HCT116 (cell line): ENCODE results near the gene SARNP. TPM values are rescaled to one million over a fixed set of nuclear protein-coding genes. Genes with fewer than 3 reads are reported as not detected.

ENCODE experiments used
- ATAC-seq: fragments of 200-7000 bp; cut with Tn5 transposase; 2 replicates; pipeline ENCODE4 v1.9.1; 2020; ENCODE audit warnings: mild to moderate bottlenecking, moderate library complexity
- BruUV-seq: library from RNA; stranded (reverse); fragments of 400-500 nt; replicated peaks from 2 replicates; lab custom pipeline; 2021; lab: Mats Ljungman, UMichigan
- CTCF ChIA-PET: fragments of 300-600 bp; sonication (Branson Sonifier 250); formaldehyde crosslinking; loops from one replicate; lab custom pipeline; 2021; ENCODE audit warnings: antibody characterized with exemption; lab: Charles Lee
- POLR2A ChIA-PET: fragments of 300-600, 350-600 bp; sonication (Branson Sonifier 250); formaldehyde crosslinking; loops from one replicate; lab custom pipeline; 2021; ENCODE audit warnings: antibody characterized with exemption; lab: Charles Lee
- RAD21 ChIA-PET, 2 experiments: fragments of 300-600 bp; sonication (Branson Sonifier 250); formaldehyde crosslinking; loops; one replicate each; lab custom pipeline; 2023; ENCODE audit warnings: low total read pairs in 2 of 2; ENCODE audit not compliant: uncharacterized antibody in 2 of 2, unreplicated experiment in 2 of 2, low non-redundant PET in 1 of 2; lab: Charles Lee
- DNase-seq: peaks from one replicate; pipeline ENCODE4 v3.0.0-alpha.2; 2010; ENCODE audit warnings: low read depth, low spot score
- H2AFZ ChIP-seq: fragments of 200-600 bp; shearing (Covaris generic), sonication (generic); 2 replicates; pipeline ENCODE4 v1.6.1; 2017; ENCODE audit warnings: low read depth, mixed run types, mixed read lengths, antibody characterized with exemption, low read length; ENCODE audit not compliant: poor library complexity, severe bottlenecking
- H3K27ac ChIP-seq: 2 replicates; pipeline ENCODE4 v1.5.1; 2012; ENCODE audit warnings: low read depth, low read length
- H3K27me3 ChIP-seq: fragments of 200-600 bp; sonication (generic); 2 replicates; pipeline ENCODE4 v1.6.1; 2016; ENCODE audit warnings: mixed run types, low read length, mixed read lengths; ENCODE audit not compliant: insufficient read depth
- H3K36me3 ChIP-seq, 2 experiments: fragments of 200-500 bp in 1 of 2; fragments of 200-600 bp in 1 of 2; sonication (Bioruptor generic) in 1 of 2; sonication (generic) in 1 of 2; 2 replicates each; pipeline versions ENCODE4 v1.5.1 to v1.6.1; 2014 to 2016; ENCODE audit warnings: low read length in 2 of 2, inconsistent platforms in 1 of 2, mixed read lengths in 1 of 2, mixed run types in 1 of 2; ENCODE audit not compliant: insufficient read depth in 2 of 2, control insufficient read depth in 1 of 2
- H3K4me1 ChIP-seq, 2 experiments: fragments of 200-600 bp in 1 of 2; sonication (generic) in 1 of 2; 2 replicates each; pipeline versions ENCODE4 v1.5.1 to v1.6.1; 2012 to 2017; ENCODE audit warnings: low read length in 2 of 2, inconsistent platforms in 1 of 2, mild to moderate bottlenecking in 1 of 2, mixed read lengths in 1 of 2, mixed run types in 1 of 2, moderate library complexity in 1 of 2; ENCODE audit not compliant: insufficient read depth in 2 of 2, control insufficient read depth in 1 of 2
- H3K4me2 ChIP-seq: fragments of 200-600 bp; sonication (generic); 2 replicates; pipeline ENCODE4 v1.6.1; 2017; ENCODE audit warnings: mixed run types, low read length, mixed read lengths
- H3K4me3 ChIP-seq, 2 experiments: fragments of 200-600 bp in 1 of 2; sonication (generic) in 1 of 2; replicated peaks in 1 of 2; 2 replicates each; pipeline ENCODE4 v1.5.1; 2011 to 2016; ENCODE audit warnings: low read length in 2 of 2, control low read depth in 1 of 2, low read depth in 1 of 2, mild to moderate bottlenecking in 1 of 2, mixed read lengths in 1 of 2, mixed run types in 1 of 2
- H3K79me2 ChIP-seq: fragments of 200-600 bp; sonication (generic); 2 replicates; pipeline ENCODE4 v1.6.1; 2017; ENCODE audit warnings: mild to moderate bottlenecking, mixed run types, low read length, moderate library complexity, mixed read lengths; ENCODE audit not compliant: insufficient read depth
- H3K9ac ChIP-seq: fragments of 200-600 bp; sonication (generic); 2 replicates; pipeline ENCODE4 v1.6.1; 2016; ENCODE audit warnings: low read length, mixed read lengths
- H3K9me2 ChIP-seq: fragments of 200-600 bp; sonication (generic), shearing (Covaris generic); 2 replicates; pipeline ENCODE4 v1.6.1; 2017; ENCODE audit warnings: mixed run types, mild to moderate bottlenecking, moderate library complexity; ENCODE audit not compliant: insufficient read depth
- H3K9me3 ChIP-seq, 2 experiments: fragments of 200-500 bp in 1 of 2; fragments of 200-600 bp in 1 of 2; sonication (Bioruptor generic) in 1 of 2; sonication (generic) in 1 of 2; 2 replicates each; pipeline ENCODE4 v1.6.1; 2014 to 2017; ENCODE audit warnings: low read length in 2 of 2, mixed read lengths in 2 of 2, inconsistent platforms in 1 of 2, low read depth in 1 of 2, mild to moderate bottlenecking in 1 of 2, mixed run types in 1 of 2, moderate library complexity in 1 of 2; ENCODE audit not compliant: control insufficient read depth in 1 of 2, insufficient read depth in 1 of 2
- H4K20me1 ChIP-seq: fragments of 200-600 bp; sonication (generic), shearing (Covaris generic); 2 replicates; pipeline ENCODE4 v1.6.1; 2017; ENCODE audit warnings: mixed run types, mild to moderate bottlenecking, moderate library complexity; ENCODE audit not compliant: insufficient read depth
- ATF3 ChIP-seq: IDR thresholded peaks from 2 replicates; pipeline ENCODE4 v1.6.1; 2012
- CBX3 ChIP-seq: IDR thresholded peaks from 2 replicates; pipeline ENCODE4 v1.6.1; 2012; ENCODE audit warnings: low read depth
- CEBPB ChIP-seq: IDR thresholded peaks from 2 replicates; pipeline ENCODE4 v1.6.1; 2012; ENCODE audit warnings: low read depth
- CTCF ChIP-seq, 3 experiments: fragments of 200-600 bp in 1 of 3; sonication (generic) in 1 of 3; IDR thresholded peaks in 2 of 3; conservative IDR thresholded peaks in 1 of 3; 2 replicates each; pipeline ENCODE4 v1.5.1; 2012 to 2017; ENCODE audit warnings: low read depth in 2 of 3, low read length in 2 of 3, antibody characterized with exemption in 1 of 3, borderline replicate concordance in 1 of 3, control low read depth in 1 of 3, mild to moderate bottlenecking in 1 of 3, mixed read lengths in 1 of 3, mixed run types in 1 of 3, moderate library complexity in 1 of 3; ENCODE audit not compliant: insufficient read depth in 1 of 3
- EGR1 ChIP-seq: IDR thresholded peaks from 2 replicates; pipeline ENCODE4 v1.6.1; 2012; ENCODE audit warnings: low read depth
- ELF1 ChIP-seq: IDR thresholded peaks from 2 replicates; pipeline ENCODE4 v1.6.1; 2012; ENCODE audit warnings: low read depth, borderline replicate concordance
- FOSL1 ChIP-seq: IDR thresholded peaks from 2 replicates; pipeline ENCODE4 v1.6.1; 2012; ENCODE audit warnings: low read depth
- MAX ChIP-seq: IDR thresholded peaks from 2 replicates; pipeline ENCODE4 v1.6.1; 2012
- RAD21 ChIP-seq: IDR thresholded peaks from 2 replicates; pipeline ENCODE4 v1.6.1; 2012; ENCODE audit warnings: low read depth, mild to moderate bottlenecking
- REST ChIP-seq: IDR thresholded peaks from 2 replicates; pipeline ENCODE4 v1.6.1; 2012; ENCODE audit warnings: low read depth
- YY1 ChIP-seq: IDR thresholded peaks from 2 replicates; pipeline ENCODE4 v1.6.1; 2011; ENCODE audit warnings: low read length, low read depth, moderate library complexity, mild to moderate bottlenecking; ENCODE audit not compliant: insufficient replicate concordance; ENCODE audit errors: extremely low read depth
- ZFX ChIP-seq: fragments of 450-650 bp; IDR thresholded peaks from 2 replicates; pipeline ENCODE4 v1.6.1; 2017
- intact Hi-C: fragments of 100-400 bp; cut with micrococcal nuclease; formaldehyde crosslinking; loops from 2 replicates; pipeline ENCODE4 v1.10.0; 2022
- total RNA-seq: library from RNA; stranded (reverse); gene quantifications from one replicate; pipeline ENCODE4 v1.2.1, GENCODE V29; 2021; ENCODE audit not compliant: unreplicated experiment

The SARNP gene
- total RNA-seq, 1 experiment from 2014 or later: 82.4 TPM

- RAD21 ChIA-PET: no interaction called here
- no peak overlapping the region for H3K27ac ChIP-seq
- no peak for TF ChIP-seq YY1
- no peak for TF ChIP-seq CEBPB
- TF ChIP-seq CBX3: no peak
- TF ChIP-seq MAX: no peak
- TF ChIP-seq ZFX: no peak
- no peak for TF ChIP-seq EGR1
- TF ChIP-seq FOSL1: no peak
- no peak overlapping the region for H2AFZ ChIP-seq
- intact Hi-C loops: no loop called here
- H3K9me3 ChIP-seq: no peaks in the 10 kb centered on the region
- no peak overlapping the region for H3K9ac ChIP-seq
- no peak overlapping the region for H3K4me3 ChIP-seq
- H3K4me1 ChIP-seq: peaks cover 15 to 27% of the 10 kb centered on the region in 2 experiments
- no TSS peak for BruUV-seq
- H4K20me1 ChIP-seq: no peaks in the 10 kb centered on the region
- H3K36me3 ChIP-seq: no peaks in the 10 kb centered on the region
- H3K79me2 ChIP-seq: peaks cover 14% of the 10 kb centered on the region
- ATAC-seq (no peak), DNase-seq (no peak)
- H3K9me2 ChIP-seq: no peaks in the 10 kb centered on the region
- POLR2A ChIA-PET: no interaction called here
- CTCF ChIA-PET: no interaction called here
- H3K27me3 ChIP-seq: peaks cover 20% of the 10 kb centered on the region; the same call in 1 of the 2 replicates
- H3K4me2 ChIP-seq: no peak overlapping the region
Measured at GRCh38 chr12:55713721-55714120, 103.8 kb downstream of the SARNP start.

GRCh38 chr12:55712700-55713415 is 104.7 kb downstream of the SARNP start:
- Histone ChIP-seq H3K27me3 (peaks cover 26% of the 10 kb centered on the region; the same call in 1 of the 2 replicates), H2AFZ (no peak overlapping the region), H3K4me3 (no peak overlapping the region), H3K9me2 (no peaks in the 10 kb centered on the region), H3K4me2 (no peak overlapping the region), H3K4me1 (peaks cover 19 to 29% of the 10 kb centered on the region in 2 experiments), H3K9me3 (no peaks in the 10 kb centered on the region), H3K79me2 (peaks cover 11% of the 10 kb centered on the region), H3K27ac (no peak overlapping the region), H3K36me3 (no peaks in the 10 kb centered on the region), H4K20me1 (no peaks in the 10 kb centered on the region), H3K9ac (no peak overlapping the region)
- no peak for ATAC-seq
- ChIA-PET CTCF (no interaction called here), POLR2A (no interaction called here), RAD21 (no interaction called here)
- no peak for DNase-seq
- BruUV-seq: no TSS peak
- intact Hi-C loops: no loop called here
- TF ChIP-seq RAD21: no peak
- no peak for TF ChIP-seq REST
- TF ChIP-seq CTCF (IDR thresholded peaks at IDR 0.05 in 2 of 3, conservative IDR thresholded peaks at IDR 0.05 in 1 of 3; ENCODE audit: borderline replicate concordance in 1 of 3, insufficient read depth in 1 of 3, low read depth in 2 of 3, low read length in 2 of 3): no peak
- no peak for TF ChIP-seq YY1
- TF ChIP-seq ELF1: no peak
- no peak for TF ChIP-seq ATF3
